ENCODE data around the gene ZGRF1.
"Not testable (repeated sequence)": the region's sequence is repeated elsewhere in the genome, so short reads cannot be mapped to it uniquely, and the experiment has no call there.

The ZGRF1 gene, protein sequence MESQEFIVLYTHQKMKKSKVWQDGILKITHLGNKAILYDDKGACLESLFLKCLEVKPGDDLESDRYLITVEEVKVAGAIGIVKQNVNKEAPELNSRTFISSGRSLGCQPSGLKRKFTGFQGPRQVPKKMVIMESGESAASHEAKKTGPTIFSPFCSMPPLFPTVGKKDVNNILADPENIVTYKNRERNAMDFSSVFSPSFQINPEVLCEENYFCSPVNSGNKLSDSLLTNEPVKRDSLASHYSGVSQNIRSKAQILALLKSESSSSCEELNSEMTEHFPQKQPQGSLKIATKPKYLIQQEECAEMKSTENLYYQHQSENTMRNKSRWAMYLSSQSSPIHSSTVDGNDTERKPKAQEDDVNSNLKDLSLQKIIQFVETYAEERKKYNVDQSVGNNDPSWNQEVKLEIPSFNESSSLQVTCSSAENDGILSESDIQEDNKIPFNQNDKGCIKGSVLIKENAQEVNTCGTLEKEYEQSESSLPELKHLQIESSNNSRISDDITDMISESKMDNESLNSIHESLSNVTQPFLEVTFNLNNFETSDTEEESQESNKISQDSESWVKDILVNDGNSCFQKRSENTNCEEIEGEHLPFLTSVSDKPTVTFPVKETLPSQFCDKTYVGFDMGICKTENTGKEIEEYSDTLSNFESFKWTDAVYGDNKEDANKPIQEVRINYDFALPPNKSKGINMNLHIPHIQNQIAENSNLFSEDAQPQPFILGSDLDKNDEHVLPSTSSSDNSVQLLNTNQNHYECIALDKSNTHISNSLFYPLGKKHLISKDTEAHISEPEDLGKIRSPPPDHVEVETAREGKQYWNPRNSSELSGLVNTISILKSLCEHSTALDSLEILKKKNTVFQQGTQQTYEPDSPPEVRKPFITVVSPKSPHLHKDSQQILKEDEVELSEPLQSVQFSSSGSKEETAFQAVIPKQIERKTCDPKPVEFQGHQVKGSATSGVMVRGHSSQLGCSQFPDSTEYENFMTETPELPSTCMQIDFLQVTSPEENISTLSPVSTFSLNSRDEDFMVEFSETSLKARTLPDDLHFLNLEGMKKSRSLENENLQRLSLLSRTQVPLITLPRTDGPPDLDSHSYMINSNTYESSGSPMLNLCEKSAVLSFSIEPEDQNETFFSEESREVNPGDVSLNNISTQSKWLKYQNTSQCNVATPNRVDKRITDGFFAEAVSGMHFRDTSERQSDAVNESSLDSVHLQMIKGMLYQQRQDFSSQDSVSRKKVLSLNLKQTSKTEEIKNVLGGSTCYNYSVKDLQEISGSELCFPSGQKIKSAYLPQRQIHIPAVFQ (N-terminal part only)

DNA sequence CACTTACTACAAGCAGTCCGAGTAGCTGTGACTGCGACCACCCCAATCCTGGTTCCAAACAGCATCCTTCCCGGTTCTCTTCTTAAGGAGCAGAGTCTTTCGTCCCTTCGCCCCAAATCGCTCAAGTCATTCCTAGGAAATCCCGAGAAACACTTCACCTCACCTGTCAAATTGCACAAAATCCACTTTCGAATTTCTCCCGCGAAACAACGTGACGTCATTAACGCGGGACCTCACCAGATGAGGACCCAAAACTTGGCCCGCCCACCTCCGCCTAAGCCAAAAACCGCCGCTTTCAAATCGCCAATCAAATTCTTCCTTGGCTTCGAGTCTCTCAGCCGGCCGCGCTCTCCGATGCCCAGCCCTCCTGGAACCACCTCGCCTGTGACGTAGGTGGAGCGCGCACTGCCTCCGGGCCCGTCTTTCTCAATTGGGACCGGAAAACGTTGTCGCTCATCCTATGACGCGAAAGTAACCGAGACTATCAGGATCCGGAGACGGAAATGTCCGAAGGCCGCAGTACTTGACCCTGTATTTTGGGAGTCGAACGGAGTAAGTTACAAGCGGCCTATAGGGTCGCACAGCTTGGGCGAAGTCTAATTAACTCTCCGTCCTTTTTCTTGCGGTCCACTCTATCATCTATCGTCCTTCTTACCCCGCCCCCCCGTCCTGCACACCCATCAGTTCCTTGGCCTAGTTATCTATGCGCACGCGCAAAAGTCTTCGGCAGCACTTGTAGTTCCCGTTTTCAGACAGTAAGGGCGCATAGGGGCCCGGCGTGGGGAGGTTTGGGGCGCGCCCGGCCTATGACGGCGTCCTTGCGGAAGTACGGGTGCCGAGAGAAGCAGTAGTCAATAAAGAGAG is at the start of gene ZGRF1, which contains the start of gene LARP7:
ZGRF1 (minus strand) TSS at position 222 of the 864 bp plus-strand sequence. CDS start 3,733 bp downstream, outside the sequence.
LARP7 (plus strand) TSS at position 456 of the 864 bp plus-strand sequence. CDS start 7,527 bp downstream, outside the sequence.
- H3K27ac Mint-ChIP-seq = peak within 1 kb of the TSS; percentile 68
- H3K4me1 Mint-ChIP-seq = peaks cover 27% of the 10 kb centered on the region
- H3K27me3 Mint-ChIP-seq = no peaks in the 10 kb centered on the region
- no peak within 1 kb of the TSS for H3K4me3 Mint-ChIP-seq
- no peaks in the 10 kb centered on the region for H3K9me3 Mint-ChIP-seq
- H3K36me3 Mint-ChIP-seq = peaks cover 3% of the 10 kb centered on the region

DNA sequence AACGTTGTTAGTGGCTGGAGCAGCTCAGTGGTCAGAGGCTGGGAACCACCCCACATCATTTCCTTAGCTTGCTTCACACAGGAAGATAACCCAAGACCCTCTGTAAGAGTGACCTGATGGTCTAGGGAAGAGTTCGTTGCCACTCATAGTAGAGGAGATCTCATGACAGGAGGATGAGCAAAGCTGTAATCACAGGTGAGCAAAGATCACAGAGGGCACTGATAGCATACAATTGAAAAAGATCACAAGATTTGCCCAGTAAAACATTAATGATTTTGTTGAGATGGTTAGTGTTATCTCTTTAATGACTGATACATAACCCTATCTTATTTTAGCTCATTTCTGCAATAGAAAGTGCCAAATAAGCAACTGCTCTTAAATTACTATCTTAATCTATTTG is 44.3 kb upstream of the ZGRF1 start:
- Mint-ChIP-seq H3K4me1 (no peaks in the 10 kb centered on the region), H3K4me3 (no peak overlapping the region), H3K27ac (no peak overlapping the region), H3K27me3 (no peaks in the 10 kb centered on the region), H3K36me3 (no peaks in the 10 kb centered on the region), H3K9me3 (no peaks in the 10 kb centered on the region)

DNA sequence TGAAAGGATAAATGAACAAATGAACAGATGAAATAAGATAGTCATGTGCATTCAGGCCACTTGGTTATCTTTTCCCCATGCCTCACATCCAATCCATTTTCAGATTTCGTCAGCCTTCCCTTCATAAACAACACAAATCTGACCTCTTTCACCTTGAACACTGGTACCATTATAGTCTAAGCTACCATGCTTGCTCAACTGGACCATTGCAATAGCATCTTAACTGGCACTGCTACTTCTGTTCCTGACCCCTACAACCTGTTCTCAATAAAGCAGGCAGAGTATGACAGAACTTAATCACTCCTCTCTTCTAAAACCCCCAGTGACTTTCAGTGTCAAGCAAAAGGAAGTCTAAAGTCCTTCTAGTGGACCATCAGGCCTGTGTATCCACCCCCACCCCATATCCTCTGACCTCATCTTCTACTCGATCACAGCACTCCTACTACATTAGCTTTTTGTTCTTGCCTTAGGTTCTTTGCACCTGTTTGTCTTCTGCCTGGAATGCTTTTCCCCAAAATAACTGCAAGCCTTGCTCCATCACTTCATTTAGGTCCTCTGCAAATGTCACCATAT is 40.9 kb upstream of the ZGRF1 start:
- Mint-ChIP-seq H3K9me3 (no peaks in the 10 kb centered on the region), H3K36me3 (no peaks in the 10 kb centered on the region), H3K27me3 (no peaks in the 10 kb centered on the region), H3K27ac (no peak overlapping the region), H3K4me3 (no peak overlapping the region), H3K4me1 (no peaks in the 10 kb centered on the region)

DNA sequence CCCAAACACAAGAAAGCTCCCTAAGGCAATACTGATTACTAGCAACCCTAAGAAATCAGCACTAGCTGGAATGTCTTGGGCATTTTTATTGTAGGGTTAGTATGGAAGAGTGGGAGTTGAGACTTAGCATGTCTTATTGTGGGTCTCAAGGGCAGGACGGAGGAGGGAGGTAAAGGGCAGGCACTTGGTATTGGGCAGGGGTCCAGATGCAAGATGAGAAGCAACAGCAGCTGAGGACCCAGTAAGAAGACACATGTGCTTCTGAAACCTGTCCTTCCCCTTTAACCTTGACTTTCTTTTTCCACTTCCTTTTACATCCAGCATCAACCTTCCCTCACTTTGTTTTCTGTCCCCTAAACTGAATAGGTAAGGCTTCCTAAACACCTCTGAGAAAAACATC is 37.7 kb upstream of the ZGRF1 start:
- Mint-ChIP-seq H3K36me3 (no peaks in the 10 kb centered on the region), H3K27ac (no peak overlapping the region), H3K4me3 (no peak overlapping the region), H3K9me3 (no peaks in the 10 kb centered on the region), H3K27me3 (no peaks in the 10 kb centered on the region), H3K4me1 (no peaks in the 10 kb centered on the region)

DNA sequence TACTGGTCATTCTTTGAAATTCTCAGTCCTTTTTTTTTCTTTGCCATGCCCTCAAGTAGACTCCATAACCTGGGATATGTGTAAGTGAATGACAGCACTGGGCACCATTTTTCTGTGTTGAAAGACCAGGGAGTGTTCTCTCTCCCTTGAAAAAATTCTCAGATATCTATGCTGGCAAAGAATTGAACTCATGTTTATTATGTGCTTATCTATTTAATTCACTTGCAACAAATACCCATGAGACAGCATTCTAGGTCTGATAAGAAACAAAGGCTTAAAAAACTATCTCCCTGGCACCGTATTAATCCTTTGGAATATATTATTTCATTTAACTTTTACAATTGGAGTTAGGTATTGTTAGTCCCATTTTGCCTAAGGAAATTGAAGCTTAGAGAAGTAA is 37.0 kb upstream of the ZGRF1 start:
- no peak overlapping the region for H3K4me3 Mint-ChIP-seq
- H3K4me1 Mint-ChIP-seq = no peaks in the 10 kb centered on the region
- H3K9me3 Mint-ChIP-seq = no peaks in the 10 kb centered on the region
- H3K36me3 Mint-ChIP-seq = no peaks in the 10 kb centered on the region
- H3K27ac Mint-ChIP-seq = no peak overlapping the region
- no peaks in the 10 kb centered on the region for H3K27me3 Mint-ChIP-seq

DNA sequence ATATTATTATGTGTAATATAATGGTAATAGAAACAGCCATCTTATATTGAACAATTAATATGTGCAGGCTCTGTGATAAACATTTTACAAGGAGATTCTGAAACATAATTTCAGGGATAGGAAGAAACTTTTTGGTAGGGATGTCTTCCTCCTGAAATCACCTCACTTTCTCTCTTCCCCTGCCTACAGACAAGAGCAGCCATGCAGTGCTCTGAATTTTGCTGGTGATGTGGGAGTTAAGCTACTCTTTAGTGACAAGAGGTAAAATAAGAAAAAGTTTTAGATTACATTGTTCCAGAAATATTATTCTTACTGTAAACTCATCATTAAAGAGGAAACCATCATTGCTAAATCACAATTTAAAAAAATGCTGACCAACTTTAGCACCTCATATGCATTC is 36.4 kb upstream of the ZGRF1 start:
- no peaks in the 10 kb centered on the region for H3K36me3 Mint-ChIP-seq
- H3K27me3 Mint-ChIP-seq = no peaks in the 10 kb centered on the region
- no peaks in the 10 kb centered on the region for H3K9me3 Mint-ChIP-seq
- no peak overlapping the region for H3K27ac Mint-ChIP-seq
- H3K4me1 Mint-ChIP-seq = no peaks in the 10 kb centered on the region
- H3K4me3 Mint-ChIP-seq = no peak overlapping the region

DNA sequence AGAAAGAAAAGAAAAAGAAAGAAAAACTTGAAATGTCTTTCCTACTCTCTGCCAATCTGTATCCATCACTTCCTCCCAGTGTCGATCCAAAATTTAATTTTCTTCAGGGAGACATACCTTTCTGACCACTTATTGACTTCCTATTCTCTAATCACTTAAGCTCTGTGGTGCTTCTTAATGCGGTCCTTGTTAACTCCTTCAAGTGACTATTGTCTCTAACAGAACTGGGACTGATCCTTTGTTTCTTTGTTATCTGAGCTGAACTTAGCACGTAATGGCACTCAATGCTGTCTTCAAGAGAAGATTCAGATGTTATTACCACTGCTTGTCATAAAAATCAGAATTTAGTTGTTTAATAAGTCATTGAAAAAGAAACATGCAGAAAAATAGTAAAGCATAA is 31.4 kb upstream of the ZGRF1 start:
- Mint-ChIP-seq H3K4me1 (no peaks in the 10 kb centered on the region), H3K27me3 (no peaks in the 10 kb centered on the region), H3K27ac (no peak overlapping the region), H3K36me3 (peaks cover 2% of the 10 kb centered on the region), H3K4me3 (no peak overlapping the region), H3K9me3 (no peaks in the 10 kb centered on the region)

DNA sequence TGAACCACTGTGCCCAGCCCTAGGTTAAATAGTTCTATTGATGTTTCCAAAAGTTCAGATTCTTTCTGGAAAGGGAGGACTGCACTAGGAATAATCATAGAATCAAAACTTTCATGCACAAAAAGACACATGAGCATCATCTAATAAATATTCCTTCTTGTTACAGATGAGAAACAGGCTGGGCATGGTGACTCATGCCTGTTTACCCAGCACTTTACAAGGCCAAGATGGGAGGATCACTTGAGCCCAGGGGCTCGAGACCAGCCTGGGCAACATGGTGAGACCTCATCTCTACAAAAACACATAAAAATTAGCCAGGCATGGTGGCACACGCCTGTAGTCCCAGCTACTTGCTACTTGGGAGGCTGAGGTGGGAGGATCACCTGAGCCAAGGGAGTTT is 27.9 kb upstream of the ZGRF1 start:
- no peaks in the 10 kb centered on the region for H3K9me3 Mint-ChIP-seq
- no peak overlapping the region for H3K4me3 Mint-ChIP-seq
- peaks cover 2% of the 10 kb centered on the region for H3K36me3 Mint-ChIP-seq
- no peaks in the 10 kb centered on the region for H3K27me3 Mint-ChIP-seq
- no peaks in the 10 kb centered on the region for H3K4me1 Mint-ChIP-seq
- no peak overlapping the region for H3K27ac Mint-ChIP-seq

DNA sequence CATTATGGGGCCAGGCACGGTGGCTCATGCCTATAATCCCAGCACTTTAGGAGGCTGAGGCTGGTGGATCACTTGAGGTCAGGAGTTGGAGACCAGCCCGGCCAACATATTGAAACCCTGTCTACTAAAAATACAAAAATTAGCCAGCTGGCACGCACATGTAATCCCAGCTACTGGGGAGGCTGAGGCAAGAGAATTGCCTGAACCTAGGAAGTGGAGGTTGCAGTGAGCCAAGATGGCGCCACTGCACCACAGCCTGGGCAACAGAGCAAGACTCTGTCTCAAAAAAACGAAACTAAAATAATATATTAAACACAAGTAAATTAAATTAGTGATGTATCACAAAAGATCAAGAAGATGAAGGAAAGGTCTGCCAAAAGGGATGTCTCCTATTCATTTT is 19.4 kb upstream of the ZGRF1 start:
- H3K9me3 Mint-ChIP-seq, H3K27me3 Mint-ChIP-seq, H3K4me1 Mint-ChIP-seq, H3K4me3 Mint-ChIP-seq, H3K27ac Mint-ChIP-seq: not testable (repeated sequence)
- peaks cover 12% of the 10 kb centered on the region for H3K36me3 Mint-ChIP-seq

DNA sequence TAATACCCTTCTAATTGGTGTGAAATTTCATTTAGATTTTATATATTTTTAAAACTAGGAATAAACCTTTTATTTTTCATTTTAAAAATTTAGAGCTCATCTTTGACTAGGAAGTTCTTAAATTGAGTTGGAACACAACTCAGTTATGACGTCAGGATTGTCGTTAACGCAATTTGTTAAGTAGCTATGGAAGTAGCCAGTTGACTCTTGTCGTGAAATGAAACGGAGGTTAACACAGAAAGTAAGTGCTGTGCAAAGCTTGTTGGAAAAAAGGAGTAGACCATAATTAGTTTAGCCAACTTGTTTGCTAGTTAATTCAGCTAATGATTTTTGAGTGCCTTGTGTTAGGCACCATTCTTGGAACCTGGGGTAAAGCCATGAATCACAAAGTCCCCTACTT is 18.6 kb upstream of the ZGRF1 start:
- H3K4me1 Mint-ChIP-seq = no peaks in the 10 kb centered on the region
- no peaks in the 10 kb centered on the region for H3K27me3 Mint-ChIP-seq
- H3K9me3 Mint-ChIP-seq = no peaks in the 10 kb centered on the region
- no peak overlapping the region for H3K27ac Mint-ChIP-seq
- peaks cover 12% of the 10 kb centered on the region for H3K36me3 Mint-ChIP-seq
- no peak overlapping the region for H3K4me3 Mint-ChIP-seq

DNA sequence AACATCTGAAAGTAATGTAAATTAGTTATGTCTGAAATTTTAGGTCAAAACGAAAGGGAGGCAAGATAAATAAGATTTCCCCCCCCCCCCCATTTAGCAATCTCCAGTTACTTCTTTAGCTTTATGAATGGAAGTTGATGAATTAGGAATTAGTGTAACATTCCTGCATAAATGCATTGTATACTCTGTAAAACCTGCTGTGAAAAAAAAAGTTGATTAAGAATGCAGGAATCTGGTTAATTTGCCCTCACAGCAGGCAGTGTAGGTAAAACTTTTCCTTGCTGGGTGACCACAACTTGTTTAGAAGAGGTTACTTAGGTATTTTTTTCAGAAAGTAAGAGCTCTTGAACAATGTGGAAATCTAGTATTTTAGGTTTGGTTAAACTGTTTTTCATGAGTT is 15.5 kb upstream of the ZGRF1 start:
- no peaks in the 10 kb centered on the region for H3K4me1 Mint-ChIP-seq
- no peaks in the 10 kb centered on the region for H3K27me3 Mint-ChIP-seq
- peaks cover 8% of the 10 kb centered on the region for H3K36me3 Mint-ChIP-seq
- H3K9me3 Mint-ChIP-seq = no peaks in the 10 kb centered on the region
- H3K27ac Mint-ChIP-seq = no peak overlapping the region
- H3K4me3 Mint-ChIP-seq = no peak overlapping the region

DNA sequence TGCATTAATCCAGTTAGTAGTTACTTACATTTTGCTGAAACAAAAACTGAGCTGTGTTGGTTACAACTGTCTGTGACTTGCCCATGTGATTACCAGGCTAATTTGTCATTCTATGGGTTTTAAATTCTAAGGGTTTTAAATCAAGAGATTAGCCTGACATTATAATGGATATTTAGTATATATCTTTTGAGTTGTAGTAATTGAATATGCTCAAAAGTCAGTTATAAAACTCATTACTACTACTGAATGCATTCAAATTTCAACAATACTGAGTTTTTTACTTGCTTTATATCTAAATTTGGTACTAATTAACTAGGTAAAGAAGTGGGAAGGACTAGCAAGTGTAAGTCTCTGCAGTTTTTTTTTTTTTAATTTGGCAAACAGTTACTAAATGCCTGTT is 14.9 kb upstream of the ZGRF1 start:
- no peak overlapping the region for H3K27ac Mint-ChIP-seq
- H3K4me1 Mint-ChIP-seq = no peaks in the 10 kb centered on the region
- no peaks in the 10 kb centered on the region for H3K9me3 Mint-ChIP-seq
- no peak overlapping the region for H3K4me3 Mint-ChIP-seq
- no peaks in the 10 kb centered on the region for H3K27me3 Mint-ChIP-seq
- peaks cover 11% of the 10 kb centered on the region for H3K36me3 Mint-ChIP-seq

DNA sequence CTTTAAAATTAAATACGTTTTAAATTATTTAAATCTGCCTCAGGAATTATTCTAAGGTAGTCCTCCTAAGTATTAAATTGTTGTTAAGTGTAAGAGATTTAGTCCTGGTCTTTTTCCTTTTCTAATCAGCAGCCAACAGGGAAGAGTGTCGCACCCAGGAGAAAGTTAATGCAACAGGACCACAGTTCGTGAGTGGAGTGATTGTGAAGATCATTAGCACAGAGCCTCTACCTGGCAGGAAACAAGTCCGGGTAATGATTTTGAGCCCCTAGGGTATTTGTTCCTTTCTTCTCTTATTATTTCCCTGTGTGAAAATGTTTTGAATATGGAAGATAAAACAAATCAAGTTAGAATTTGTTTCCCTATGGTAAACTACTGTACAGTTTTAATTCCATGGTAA is 13.6 kb upstream of the ZGRF1 start:
- Mint-ChIP-seq H3K36me3 (peaks cover 11% of the 10 kb centered on the region), H3K9me3 (no peaks in the 10 kb centered on the region), H3K27ac (no peak overlapping the region), H3K4me1 (no peaks in the 10 kb centered on the region), H3K27me3 (no peaks in the 10 kb centered on the region), H3K4me3 (no peak overlapping the region)

DNA sequence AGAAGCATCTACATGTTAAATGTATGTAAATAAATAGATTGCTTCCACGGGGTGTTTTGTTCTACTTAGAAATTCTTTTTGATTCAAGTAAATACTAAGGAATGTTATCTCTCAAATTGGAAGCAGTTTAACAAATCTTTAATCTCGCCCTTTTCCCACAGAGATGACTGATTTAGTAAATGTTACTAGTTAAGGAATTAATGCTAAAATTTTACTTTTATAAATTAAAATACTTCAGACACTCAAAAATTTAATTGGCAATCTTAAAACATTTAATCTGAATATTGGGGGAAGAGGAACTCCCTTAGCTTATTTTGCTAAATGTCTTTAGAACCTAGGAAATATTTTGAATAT is 12.3 kb upstream of the ZGRF1 start:
- no peaks in the 10 kb centered on the region for H3K4me1 Mint-ChIP-seq
- no peak overlapping the region for H3K4me3 Mint-ChIP-seq
- H3K27me3 Mint-ChIP-seq = no peaks in the 10 kb centered on the region
- H3K9me3 Mint-ChIP-seq = no peaks in the 10 kb centered on the region
- H3K36me3 Mint-ChIP-seq = peaks cover 8% of the 10 kb centered on the region
- H3K27ac Mint-ChIP-seq = no peak overlapping the region
